ENCODE measurements around the gene ZFPM1.

- TF ChIP-seq TOX (CRISPR knock-in tag; IDR thresholded peaks at IDR 0.05; ENCODE audit: borderline replicate concordance) = no peak
- TF ChIP-seq ZC3H10 (CRISPR knock-in tag; IDR thresholded peaks at IDR 0.05) = no peak
- no peak for TF ChIP-seq PPARA (CRISPR knock-in tag; IDR thresholded peaks at IDR 0.05; ENCODE audit: borderline replicate concordance)
- TF ChIP-seq BACH2 (CRISPR knock-in tag; IDR thresholded peaks at IDR 0.05; ENCODE audit: borderline replicate concordance) = no peak
- no peak for TF ChIP-seq CSDC2 (CRISPR knock-in tag; IDR thresholded peaks at IDR 0.05)
- TF ChIP-seq ZNF70 (CRISPR knock-in tag; IDR thresholded peaks at IDR 0.05) = no peak
- TF ChIP-seq ZFP30 (CRISPR knock-in tag; IDR thresholded peaks at IDR 0.05) = no peak
- TF ChIP-seq POU6F1 (CRISPR knock-in tag; IDR thresholded peaks at IDR 0.05; ENCODE audit: borderline replicate concordance, low read depth) = no peak
- TF ChIP-seq CSRNP3 (CRISPR knock-in tag; IDR thresholded peaks at IDR 0.05) = no peak
- TF ChIP-seq PATZ1 (CRISPR knock-in tag; IDR thresholded peaks at IDR 0.05; ENCODE audit: borderline replicate concordance) = no peak
- no peak for TF ChIP-seq ISL1 (CRISPR knock-in tag; IDR thresholded peaks at IDR 0.05)
- TF ChIP-seq ARNTL (CRISPR knock-in tag; IDR thresholded peaks at IDR 0.05; ENCODE audit: borderline replicate concordance, low read depth) = no peak
- no peak for TF ChIP-seq ZFP3 (CRISPR knock-in tag; IDR thresholded peaks at IDR 0.05)
- no peak for TF ChIP-seq CREB5 (CRISPR knock-in tag; IDR thresholded peaks at IDR 0.05; ENCODE audit: low read depth)
These were observed 123.2 kb downstream of the ZFPM1 start for GRCh38 chr16:88576307-88576706.
